Ishikawa (cell line): Measurements from ENCODE around the gene THAP4.

Experiments
- CEBPB ChIP-seq: IDR thresholded peaks from 2 replicates; pipeline ENCODE4 v1.6.1; 2012
- CREB1 ChIP-seq: IDR thresholded peaks from 2 replicates; pipeline ENCODE4 v1.6.1; 2012; ENCODE audit warnings: low read depth
- EGR1 ChIP-seq: IDR thresholded peaks from 2 replicates; pipeline ENCODE4 v1.6.1; 2012
- EP300 ChIP-seq: IDR thresholded peaks from 2 replicates; pipeline ENCODE4 v1.6.1; 2012; ENCODE audit warnings: borderline replicate concordance
- FOXM1 ChIP-seq: IDR thresholded peaks from 2 replicates; pipeline ENCODE4 v1.6.1; 2012; ENCODE audit warnings: low read depth, borderline replicate concordance
- MAX ChIP-seq: IDR thresholded peaks from 2 replicates; pipeline ENCODE4 v1.6.1; 2012
- NFIC ChIP-seq: IDR thresholded peaks from 2 replicates; pipeline ENCODE4 v1.6.1; 2012
- RAD21 ChIP-seq: IDR thresholded peaks from 2 replicates; pipeline ENCODE4 v1.6.1; 2012; ENCODE audit warnings: low read depth
- REST ChIP-seq: IDR thresholded peaks from 2 replicates; pipeline ENCODE4 v1.6.1; 2012; ENCODE audit warnings: low read depth, mild to moderate bottlenecking
- TAF1 ChIP-seq: IDR thresholded peaks from 2 replicates; pipeline ENCODE4 v1.6.1; 2012; ENCODE audit warnings: low read depth, mild to moderate bottlenecking
- TCF12 ChIP-seq: IDR thresholded peaks from 2 replicates; pipeline ENCODE4 v1.6.1; 2012; ENCODE audit warnings: low read depth
- TEAD4 ChIP-seq: IDR thresholded peaks from 2 replicates; pipeline ENCODE4 v1.6.1; 2012
- USF1 ChIP-seq: IDR thresholded peaks from 2 replicates; pipeline ENCODE4 v1.6.1; 2012
- YY1 ChIP-seq: IDR thresholded peaks from 2 replicates; pipeline ENCODE4 v1.6.1; 2012; ENCODE audit warnings: low read depth
- ZBTB7A ChIP-seq: IDR thresholded peaks from 2 replicates; pipeline ENCODE4 v1.6.1; 2012; ENCODE audit warnings: low read depth

Gene THAP4

GRCh38 chr2:241554610-241555322, 82.2 kb downstream of the THAP4 start:
- TF ChIP-seq CEBPB (no peak), TAF1 (no peak), EP300 (no peak), MAX (no peak), YY1 (no peak), ZBTB7A (no peak), TEAD4 (no peak), TCF12 (no peak), USF1 (no peak), REST (no peak)

GRCh38 chr2:241553981-241554380, 83.0 kb downstream of the THAP4 start:
- TF ChIP-seq ZBTB7A (no peak), NFIC (no peak), TAF1 (no peak), USF1 (no peak), REST (no peak), YY1 (no peak), EP300 (no peak), MAX (no peak), TCF12 (no peak), CEBPB (no peak), RAD21 (no peak), FOXM1 (no peak), EGR1 (no peak), TEAD4 (no peak)

- TF ChIP-seq REST: no peak
- no peak for TF ChIP-seq NFIC
- TF ChIP-seq TEAD4: no peak
- TF ChIP-seq CREB1: no peak
- no peak for TF ChIP-seq RAD21
- TF ChIP-seq TCF12: no peak
- TF ChIP-seq EP300: no peak
- TF ChIP-seq TAF1: no peak
- TF ChIP-seq YY1: no peak
- no peak for TF ChIP-seq CEBPB
- TF ChIP-seq MAX: no peak
- TF ChIP-seq ZBTB7A: no peak
- no peak for TF ChIP-seq USF1
- no peak for TF ChIP-seq FOXM1
- TF ChIP-seq EGR1: no peak
These were observed 83.5 kb downstream of the THAP4 start for GRCh38 chr2:241553512-241553830.

GRCh38 chr2:241551998-241552737, 84.8 kb downstream of the THAP4 start:
- TF ChIP-seq TEAD4: no peak
- TF ChIP-seq ZBTB7A: no peak
- TF ChIP-seq NFIC: no peak
- TF ChIP-seq CEBPB: no peak
- no peak for TF ChIP-seq YY1
- no peak for TF ChIP-seq MAX
- no peak for TF ChIP-seq EGR1
